OCI-LY1 (cell line): ENCODE data around the gene MAP1S.
A peak's percentile ranks its signal among the peaks of the same experiment; 100 is the strongest.

Source experiments
- EZH2 ChIP-seq: fragments of 200-600 bp; sonication (generic), shearing (Covaris generic); IDR thresholded peaks from 2 replicates; pipeline ENCODE4 v1.8.0; 2017; ENCODE audit warnings: borderline replicate concordance, mixed run types, mild to moderate bottlenecking, antibody characterized with exemption, low read length, moderate library complexity, mixed read lengths
- TF ChIP-seq, protein P1 (sequence below): fragments of 200-600 bp; sonication (generic), shearing (Covaris generic); IDR thresholded peaks from 2 replicates; pipeline ENCODE4 v1.5.1; 2017; ENCODE audit warnings: mild to moderate bottlenecking, antibody characterized with exemption, low read length, moderate library complexity, mixed read lengths

DNA sequence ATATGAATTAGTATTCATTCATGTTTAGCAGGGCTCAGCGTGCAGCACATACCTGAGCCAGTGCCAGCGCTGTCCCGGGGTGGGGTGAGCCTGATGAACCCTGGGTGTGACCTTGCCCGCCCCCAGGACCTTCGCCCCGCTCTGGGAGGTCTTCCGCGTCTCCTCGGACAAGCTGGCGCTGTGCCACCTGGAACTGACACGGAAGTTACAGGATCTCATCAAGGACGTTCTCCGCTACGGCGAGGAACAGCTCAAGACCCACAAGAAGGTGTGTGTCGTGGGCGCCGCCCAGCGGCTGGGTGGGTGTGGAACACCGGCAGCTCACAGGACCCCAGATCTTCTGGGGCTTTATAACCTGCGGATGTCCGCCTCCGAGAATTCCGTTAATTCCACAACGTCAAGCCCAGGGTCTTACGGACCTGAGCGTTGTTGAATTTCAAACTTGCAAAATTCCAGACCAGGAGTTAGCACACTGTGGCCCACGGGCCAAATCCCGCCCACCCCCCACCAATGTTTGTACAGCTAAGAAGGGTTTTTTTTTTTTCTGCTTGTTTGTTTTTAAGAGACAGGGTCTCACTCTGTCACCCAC is 47.4 kb downstream of the MAP1S start:
- no peak for TF ChIP-seq EZH2
- TF ChIP-seq, protein P1, sequence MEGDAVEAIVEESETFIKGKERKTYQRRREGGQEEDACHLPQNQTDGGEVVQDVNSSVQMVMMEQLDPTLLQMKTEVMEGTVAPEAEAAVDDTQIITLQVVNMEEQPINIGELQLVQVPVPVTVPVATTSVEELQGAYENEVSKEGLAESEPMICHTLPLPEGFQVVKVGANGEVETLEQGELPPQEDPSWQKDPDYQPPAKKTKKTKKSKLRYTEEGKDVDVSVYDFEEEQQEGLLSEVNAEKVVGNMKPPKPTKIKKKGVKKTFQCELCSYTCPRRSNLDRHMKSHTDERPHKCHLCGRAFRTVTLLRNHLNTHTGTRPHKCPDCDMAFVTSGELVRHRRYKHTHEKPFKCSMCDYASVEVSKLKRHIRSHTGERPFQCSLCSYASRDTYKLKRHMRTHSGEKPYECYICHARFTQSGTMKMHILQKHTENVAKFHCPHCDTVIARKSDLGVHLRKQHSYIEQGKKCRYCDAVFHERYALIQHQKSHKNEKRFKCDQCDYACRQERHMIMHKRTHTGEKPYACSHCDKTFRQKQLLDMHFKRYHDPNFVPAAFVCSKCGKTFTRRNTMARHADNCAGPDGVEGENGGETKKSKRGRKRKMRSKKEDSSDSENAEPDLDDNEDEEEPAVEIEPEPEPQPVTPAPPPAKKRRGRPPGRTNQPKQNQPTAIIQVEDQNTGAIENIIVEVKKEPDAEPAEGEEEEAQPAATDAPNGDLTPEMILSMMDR, result peak; percentile 96
